AG09309 (cell line): ENCODE data around the gene RALGPS2.

Experiments
- DNase-seq: peaks from one replicate; pipeline ENCODE4 v3.0.0-alpha.2; 2010; ENCODE audit warnings: low read depth
- H3K4me3 ChIP-seq: 2 replicates; pipeline ENCODE4 v1.5.1; 2011; ENCODE audit warnings: mild to moderate bottlenecking, low read depth, low read length, moderate library complexity; ENCODE audit not compliant: control insufficient read depth
- TF ChIP-seq, protein P1 (sequence below): IDR thresholded peaks from 2 replicates; pipeline ENCODE4 v1.5.1; 2011; ENCODE audit warnings: mild to moderate bottlenecking, low read depth, low read length, inconsistent platforms; ENCODE audit not compliant: insufficient read depth, control insufficient read depth; ENCODE audit errors: missing control alignments

The RALGPS2 gene

DNA sequence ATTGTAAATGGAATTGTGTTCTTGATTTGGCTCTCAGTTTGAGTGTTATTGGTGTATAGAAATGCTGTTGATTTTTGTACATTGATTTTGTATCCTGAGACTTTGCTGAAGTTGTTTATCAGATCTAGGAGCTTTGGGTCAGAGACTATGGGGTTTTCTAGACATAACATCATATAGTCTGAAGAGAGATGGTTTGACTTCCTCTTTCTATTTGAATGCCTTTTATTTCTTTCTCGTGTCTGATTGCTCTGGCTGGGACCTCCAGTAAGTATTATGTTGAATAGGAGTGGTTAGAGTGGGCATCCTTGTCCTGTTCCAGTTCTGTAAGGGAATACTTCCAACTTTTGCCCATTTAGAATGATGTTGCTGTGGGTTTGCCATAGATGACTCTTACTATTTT is 185.0 kb downstream of the RALGPS2 start:
- TF ChIP-seq, protein P1, sequence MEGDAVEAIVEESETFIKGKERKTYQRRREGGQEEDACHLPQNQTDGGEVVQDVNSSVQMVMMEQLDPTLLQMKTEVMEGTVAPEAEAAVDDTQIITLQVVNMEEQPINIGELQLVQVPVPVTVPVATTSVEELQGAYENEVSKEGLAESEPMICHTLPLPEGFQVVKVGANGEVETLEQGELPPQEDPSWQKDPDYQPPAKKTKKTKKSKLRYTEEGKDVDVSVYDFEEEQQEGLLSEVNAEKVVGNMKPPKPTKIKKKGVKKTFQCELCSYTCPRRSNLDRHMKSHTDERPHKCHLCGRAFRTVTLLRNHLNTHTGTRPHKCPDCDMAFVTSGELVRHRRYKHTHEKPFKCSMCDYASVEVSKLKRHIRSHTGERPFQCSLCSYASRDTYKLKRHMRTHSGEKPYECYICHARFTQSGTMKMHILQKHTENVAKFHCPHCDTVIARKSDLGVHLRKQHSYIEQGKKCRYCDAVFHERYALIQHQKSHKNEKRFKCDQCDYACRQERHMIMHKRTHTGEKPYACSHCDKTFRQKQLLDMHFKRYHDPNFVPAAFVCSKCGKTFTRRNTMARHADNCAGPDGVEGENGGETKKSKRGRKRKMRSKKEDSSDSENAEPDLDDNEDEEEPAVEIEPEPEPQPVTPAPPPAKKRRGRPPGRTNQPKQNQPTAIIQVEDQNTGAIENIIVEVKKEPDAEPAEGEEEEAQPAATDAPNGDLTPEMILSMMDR = no peak
- H3K4me3 ChIP-seq = no peak overlapping the region
- no peak for DNase-seq

DNA sequence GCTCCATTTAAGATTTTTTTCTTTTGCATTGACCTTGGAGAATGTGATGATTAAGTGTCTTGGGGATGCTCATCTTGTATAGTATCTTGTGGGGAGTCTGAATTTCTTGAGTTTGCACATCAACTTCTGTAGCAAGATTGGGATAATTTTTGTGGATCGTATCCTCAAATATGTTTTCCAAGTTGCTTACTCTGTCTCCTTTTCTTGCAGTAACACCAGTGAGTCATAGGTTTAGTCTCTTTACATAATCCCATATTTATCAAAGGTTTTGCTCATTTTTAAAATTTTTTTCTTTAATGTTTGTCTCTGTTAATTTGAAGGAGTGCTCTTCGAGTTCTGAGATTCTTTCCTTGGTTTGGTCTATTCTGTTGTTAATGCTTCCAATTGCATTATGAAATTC is 187.6 kb downstream of the RALGPS2 start:
- TF ChIP-seq, protein P1 = no peak
- H3K4me3 ChIP-seq = no peak overlapping the region
- DNase-seq = no peak

DNA sequence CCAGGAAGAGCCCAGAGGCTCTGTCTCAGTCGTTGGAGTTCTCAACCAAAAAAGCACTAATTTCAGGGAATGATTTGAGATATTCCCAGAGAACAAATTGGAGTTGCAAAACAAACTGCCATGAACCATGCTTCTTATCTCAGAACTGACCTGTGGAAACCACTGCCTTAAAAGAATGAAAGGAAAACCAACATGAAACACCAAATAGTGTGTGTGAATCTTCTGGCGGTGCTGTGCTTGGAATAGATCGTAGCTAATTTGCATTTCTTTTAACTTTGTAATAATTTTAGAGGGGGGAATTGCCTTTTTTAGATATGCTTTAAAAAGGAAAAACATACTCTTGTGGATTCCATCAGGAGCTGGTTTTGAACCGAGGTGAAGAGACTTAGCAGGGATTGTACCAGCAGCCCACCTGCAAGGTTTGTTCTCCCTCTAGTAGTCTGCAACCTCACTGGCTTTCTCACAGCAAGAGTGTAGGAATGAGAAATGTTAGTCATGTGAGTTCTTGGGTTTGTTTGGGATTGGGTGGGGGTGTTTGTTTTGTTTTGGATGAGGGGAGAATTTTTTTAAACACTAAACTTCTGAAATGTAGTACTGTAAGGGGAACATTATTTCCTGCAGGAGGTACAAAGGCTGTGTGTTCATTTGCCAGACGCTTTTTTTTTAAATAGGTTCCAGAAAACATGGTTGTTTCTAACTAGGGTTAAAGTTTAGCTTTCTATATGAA is 191.6 kb downstream of the RALGPS2 start:
- TF ChIP-seq, protein P1 = no peak
- DNase-seq = no peak
- no peak overlapping the region for H3K4me3 ChIP-seq

DNA sequence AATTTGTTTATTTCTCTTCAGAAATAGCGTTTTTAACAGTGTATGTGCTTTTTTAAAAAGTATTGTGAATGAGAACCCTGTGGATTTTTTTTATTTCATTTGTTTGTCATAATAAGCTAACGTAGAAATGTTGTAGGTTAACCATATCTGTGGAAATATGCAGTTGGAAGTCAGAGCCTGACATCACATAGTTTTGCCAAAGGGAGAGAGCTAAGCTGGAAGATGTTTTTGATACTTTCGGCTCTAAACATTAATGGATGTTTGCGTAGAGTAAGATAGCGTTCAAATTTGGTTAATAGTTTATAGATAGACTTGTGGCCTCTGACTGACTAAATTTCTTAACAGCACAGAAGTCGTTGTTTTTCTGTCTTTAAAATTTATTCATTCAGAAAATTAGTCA is 193.3 kb downstream of the RALGPS2 start:
- TF ChIP-seq, protein P1 = no peak
- no peak overlapping the region for H3K4me3 ChIP-seq
- DNase-seq = no peak

DNA sequence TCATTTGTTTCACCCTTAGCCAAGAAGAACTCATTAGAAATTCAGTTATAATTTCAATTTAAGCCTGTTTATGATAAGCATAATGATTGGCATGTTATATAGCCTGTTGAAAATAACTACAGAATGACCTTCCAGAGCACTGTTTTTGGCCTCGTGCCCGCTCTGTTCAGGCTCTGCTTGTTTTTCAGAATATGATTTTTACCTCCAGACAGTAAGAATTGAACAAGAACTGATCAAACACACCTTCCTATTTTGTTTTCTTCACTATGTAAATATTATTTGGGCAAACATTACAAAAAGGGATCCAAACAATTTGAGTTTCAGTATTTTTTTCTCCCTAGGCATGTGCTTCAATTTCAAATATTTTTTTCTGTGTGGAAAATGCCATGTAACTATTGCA is 193.9 kb downstream of the RALGPS2 start:
- H3K4me3 ChIP-seq = no peak overlapping the region
- TF ChIP-seq, protein P1 = no peak
- no peak for DNase-seq

DNA sequence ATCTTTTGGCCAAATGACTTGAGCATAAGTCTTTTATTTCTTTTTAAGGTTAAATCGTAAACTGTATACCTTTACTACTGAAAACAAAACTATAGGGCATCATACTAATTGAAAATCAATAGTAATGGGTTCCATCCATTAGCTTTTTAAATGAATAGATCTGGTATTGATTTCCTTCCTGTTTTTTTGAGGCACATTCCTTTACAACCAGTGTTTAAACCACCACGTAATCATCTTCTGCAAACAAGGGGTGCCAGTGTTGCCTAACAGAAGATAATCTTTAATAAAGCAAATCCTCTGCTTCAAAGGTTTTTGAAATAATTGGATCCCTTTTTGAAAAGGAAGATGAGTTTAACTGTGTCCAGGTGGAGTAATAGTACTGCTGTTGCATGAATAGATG is 194.5 kb downstream of the RALGPS2 start:
- no peak overlapping the region for H3K4me3 ChIP-seq
- TF ChIP-seq, protein P1 = no peak
- no peak for DNase-seq
